Hepatocyte (in vitro differentiated cells): Measurements from ENCODE around the gene ASXL1.

Experiments
- CTCF ChIP-seq: fragments of 200-600 bp; sonication (generic); IDR thresholded peaks from 2 replicates; pipeline ENCODE4 v1.5.1; 2016; ENCODE audit warnings: antibody characterized with exemption, mild to moderate bottlenecking; ENCODE audit not compliant: poor library complexity
- EZH2 ChIP-seq: fragments of 200-600 bp; sonication (generic); IDR thresholded peaks from 2 replicates; pipeline ENCODE4 v1.6.1; 2016; ENCODE audit warnings: antibody characterized with exemption, mild to moderate bottlenecking, borderline replicate concordance
- EZH2phosphoT487 ChIP-seq: fragments of 200-600 bp; sonication (generic); IDR thresholded peaks from one replicate; pipeline ENCODE4 v1.6.1; 2018; ENCODE audit warnings: antibody characterized with exemption, mild to moderate bottlenecking, low read depth, moderate library complexity; ENCODE audit not compliant: unreplicated experiment, severe bottlenecking

- TF ChIP-seq CTCF (peak; percentile 99), EZH2 (no peak), EZH2phosphoT487 (no peak)
Observed at GRCh38 chr20:32456869-32457478, 98.8 kb downstream of the ASXL1 start.
